Right lobe of liver (tissue), 4 donors: Measurements from ENCODE around the gene COL1A2.

ENCODE experiments used
- CTCF ChIP-seq, 4 donors: fragments of 200-600 bp in 3 of 4; fragments of 450-650 bp in 1 of 4; IDR thresholded peaks; one replicate each; pipeline versions ENCODE4 v1.5.1 to v1.8.0; 2016 to 2022; ENCODE audit warnings: antibody characterized with exemption in 4 of 4, mild to moderate bottlenecking in 2 of 4
- POLR2A ChIP-seq: fragments of 450-650 bp; IDR thresholded peaks from one replicate; pipeline ENCODE4 v1.6.1; 2017; ENCODE audit warnings: antibody characterized with exemption, mild to moderate bottlenecking
- donor health status: DM: no; HTN: no; CAD: no.
- donor health status: DM: no; HTN: no; CAD: no.
- donor health status: DM: no; HTN: yes; CAD: no.

DNA sequence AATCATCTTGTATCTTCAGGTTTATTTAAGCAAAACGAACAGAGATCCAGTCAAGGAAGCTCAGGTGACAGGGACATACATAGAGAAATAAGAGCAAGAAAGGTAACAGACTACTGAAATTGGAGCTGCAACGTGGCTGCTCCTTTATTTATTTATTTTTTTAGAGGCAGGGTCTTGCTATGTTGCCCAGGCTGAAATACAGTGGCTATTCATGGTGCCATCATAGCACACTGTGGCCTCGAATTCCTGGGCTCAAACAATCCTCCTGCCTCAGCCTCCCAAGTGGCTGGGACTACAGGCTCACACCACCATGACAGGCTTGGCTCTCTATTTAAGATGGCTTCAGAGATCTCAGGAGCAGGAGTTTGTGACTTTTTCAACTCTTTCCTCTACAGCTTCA, 46.4 kb downstream of the COL1A2 start:
- no peak for TF ChIP-seq POLR2A
- TF ChIP-seq CTCF (IDR thresholded peaks at IDR 0.05): no peak
